IMR-90 (cell line): ENCODE results near the gene TBX10. TPM values are rescaled to one million over a fixed set of nuclear protein-coding genes. Genes with fewer than 3 reads are reported as not detected.

Source experiments
- ATAC-seq: fragments of 200-7000 bp; cut with Tn5 transposase; 2 replicates; pipeline ENCODE4 v1.9.1; 2020; ENCODE audit warnings: low read depth, mild to moderate bottlenecking, moderate library complexity
- BruUV-seq: library from RNA; stranded (reverse); fragments of 400-500 nt; replicated peaks from 2 replicates; lab custom pipeline; 2021; lab: Mats Ljungman, UMichigan
- CTCF ChIA-PET: fragments of 300-600 bp; formaldehyde crosslinking; extraction: SDS; loops from one replicate; lab custom pipeline; 2021; ENCODE audit warnings: antibody characterized with exemption; lab: Yijun Ruan, JAX
- POLR2A ChIA-PET: fragments of 300-600 bp; sonication (Branson Sonifier 250); formaldehyde crosslinking; loops from one replicate; lab custom pipeline; 2022; ENCODE audit warnings: antibody characterized with exemption; ENCODE audit not compliant: unreplicated experiment; lab: Charles Lee
- DNase-seq: peaks from one replicate; pipeline ENCODE4 v3.0.0; 2013
- H2AFZ ChIP-seq: replicated peaks from 2 replicates; pipeline ENCODE3; 2013; ENCODE audit warnings: low read length, mild to moderate bottlenecking; ENCODE audit not compliant: poor library complexity
- H2AK5ac ChIP-seq: 2 replicates; pipeline ENCODE4 v1.6.1; 2013; ENCODE audit warnings: low read depth, low read length, inconsistent platforms
- H2AK9ac ChIP-seq: replicated peaks from 2 replicates; pipeline ENCODE3; 2013; ENCODE audit warnings: mild to moderate bottlenecking, low read depth, low read length, moderate library complexity; ENCODE audit not compliant: poor library complexity
- H2BK120ac ChIP-seq: 2 replicates; pipeline ENCODE4 v1.6.1; 2013; ENCODE audit warnings: low read depth, low read length, inconsistent platforms
- H2BK15ac ChIP-seq: 3 replicates; pipeline ENCODE4 v1.6.1; 2013; ENCODE audit warnings: low read depth, low read length, inconsistent platforms
- H2BK20ac ChIP-seq: 2 replicates; pipeline ENCODE4 v1.6.1; 2013; ENCODE audit warnings: low read depth, mild to moderate bottlenecking, inconsistent platforms, low read length, moderate library complexity
- H2BK5ac ChIP-seq: 2 replicates; pipeline ENCODE4 v1.6.1; 2013; ENCODE audit warnings: mild to moderate bottlenecking, low read depth, low read length, inconsistent platforms; ENCODE audit not compliant: poor library complexity, severe bottlenecking
- H3K14ac ChIP-seq: replicated peaks from 2 replicates; pipeline ENCODE4 v1.6.1; 2013; ENCODE audit warnings: low read depth, low read length, inconsistent platforms
- H3K18ac ChIP-seq: 2 replicates; pipeline ENCODE4 v1.6.1; 2013; ENCODE audit warnings: low read depth, low read length, control low read depth
- H3K23ac ChIP-seq: 2 replicates; pipeline ENCODE4 v1.6.1; 2013; ENCODE audit warnings: low read depth, low read length, inconsistent platforms
- H3K27ac ChIP-seq: 2 replicates; pipeline ENCODE4 v1.5.1; 2013; ENCODE audit warnings: mild to moderate bottlenecking, control low read depth, low read length; ENCODE audit not compliant: insufficient read depth
- H3K27me3 ChIP-seq: 2 replicates; pipeline ENCODE4 v1.6.1; 2013; ENCODE audit warnings: low read length; ENCODE audit not compliant: control insufficient read depth, insufficient read depth
- H3K36me3 ChIP-seq: 2 replicates; pipeline ENCODE4 v1.6.1; 2013; ENCODE audit warnings: low read length, mixed read lengths; ENCODE audit not compliant: control insufficient read depth, insufficient read depth
- H3K4ac ChIP-seq: 2 replicates; pipeline ENCODE4 v1.6.1; 2013; ENCODE audit warnings: low read depth, low read length, inconsistent platforms
- H3K4me1 ChIP-seq: 2 replicates; pipeline ENCODE4 v1.6.1; 2013; ENCODE audit warnings: low read length, mixed read lengths; ENCODE audit not compliant: control insufficient read depth, insufficient read depth
- H3K4me2 ChIP-seq: 2 replicates; pipeline ENCODE4 v1.6.1; 2013; ENCODE audit warnings: low read depth, mild to moderate bottlenecking, control low read depth, low read length, moderate library complexity
- H3K4me3 ChIP-seq: 2 replicates; pipeline ENCODE4 v1.5.1; 2013; ENCODE audit warnings: low read depth, mild to moderate bottlenecking, control low read depth, low read length, moderate library complexity; ENCODE audit not compliant: insufficient read depth
- H3K56ac ChIP-seq: 2 replicates; pipeline ENCODE4 v1.6.1; 2013; ENCODE audit warnings: low read length, inconsistent platforms; ENCODE audit not compliant: insufficient read depth; ENCODE audit errors: extremely low read depth
- H3K79me1 ChIP-seq, 2 experiments: 2 replicates each; pipeline ENCODE4 v1.6.1; 2013; ENCODE audit warnings: low read length in 2 of 2, inconsistent platforms in 1 of 2, low read depth in 1 of 2
- H3K9ac ChIP-seq: 2 replicates; pipeline ENCODE4 v1.6.1; 2013; ENCODE audit warnings: low read depth, low read length, control low read depth
- H3K9me1 ChIP-seq: 2 replicates; pipeline ENCODE4 v1.6.1; 2013; ENCODE audit warnings: low read length, inconsistent platforms; ENCODE audit not compliant: insufficient read depth
- H3K9me3 ChIP-seq: 2 replicates; pipeline ENCODE4 v1.6.1; 2013; ENCODE audit warnings: low read length; ENCODE audit not compliant: control insufficient read depth, insufficient read depth
- H4K20me1 ChIP-seq: 2 replicates; pipeline ENCODE4 v1.6.1; 2013; ENCODE audit warnings: low read length, inconsistent platforms; ENCODE audit not compliant: insufficient read depth
- H4K5ac ChIP-seq: 2 replicates; pipeline ENCODE4 v1.6.1; 2013; ENCODE audit warnings: mild to moderate bottlenecking, low read depth, low read length, control low read depth
- H4K8ac ChIP-seq, 2 experiments: 2 replicates each; pipeline ENCODE4 v1.6.1; 2013; ENCODE audit warnings: low read depth in 2 of 2, low read length in 2 of 2, control low read depth in 1 of 2, inconsistent platforms in 1 of 2
- H4K91ac ChIP-seq: 2 replicates; pipeline ENCODE4 v1.6.1; 2013; ENCODE audit warnings: low read depth, low read length, inconsistent platforms; ENCODE audit not compliant: insufficient read depth
- BHLHE40 ChIP-seq: fragments of 150-350 bp; IDR thresholded peaks from 2 replicates; pipeline ENCODE4 v1.6.1; 2016; ENCODE audit warnings: mild to moderate bottlenecking, low read depth, low read length
- CEBPB ChIP-seq: IDR thresholded peaks from 2 replicates; pipeline ENCODE4 v1.6.1; 2012; ENCODE audit warnings: low read depth, low read length, improper control_type of control experiment
- CHD1 ChIP-seq: IDR thresholded peaks from 2 replicates; pipeline ENCODE4 v1.6.1; 2012; ENCODE audit warnings: low read depth, low read length, improper control_type of control experiment
- CTCF ChIP-seq: conservative IDR thresholded peaks from 2 replicates; pipeline ENCODE4 v1.5.1; 2012; ENCODE audit warnings: mild to moderate bottlenecking, low read depth, low read length, improper control_type of control experiment
- ELK1 ChIP-seq: fragments of 150-350 bp; IDR thresholded peaks from 2 replicates; pipeline ENCODE4 v1.6.1; 2016; ENCODE audit warnings: low read depth, mild to moderate bottlenecking, low read length, moderate library complexity, borderline replicate concordance
- FOS ChIP-seq: fragments of 150-350 bp; IDR thresholded peaks from 2 replicates; pipeline ENCODE4 v1.6.1; 2016; ENCODE audit warnings: low read depth, low read length
- MAZ ChIP-seq: IDR thresholded peaks from 2 replicates; pipeline ENCODE4 v1.6.1; 2012; ENCODE audit warnings: low read depth, mild to moderate bottlenecking, low read length, improper control_type of control experiment, moderate library complexity, borderline replicate concordance
- MXI1 ChIP-seq: IDR thresholded peaks from 2 replicates; pipeline ENCODE4 v1.6.1; 2012; ENCODE audit warnings: low read depth, mild to moderate bottlenecking, low read length, moderate library complexity, borderline replicate concordance
- NFE2L2 ChIP-seq: fragments of 150-350 bp; IDR thresholded peaks from 2 replicates; pipeline ENCODE4 v1.6.1; 2016; ENCODE audit warnings: low read depth, mild to moderate bottlenecking, low read length
- POLR2A ChIP-seq: IDR thresholded peaks from 2 replicates; pipeline ENCODE4 v1.6.1; 2012; ENCODE audit warnings: mild to moderate bottlenecking, low read depth, low read length
- RCOR1 ChIP-seq: IDR thresholded peaks from 2 replicates; pipeline ENCODE4 v1.6.1; 2012; ENCODE audit warnings: mild to moderate bottlenecking, low read length, improper control_type of control experiment; ENCODE audit not compliant: insufficient replicate concordance
- RFX5 ChIP-seq: IDR thresholded peaks from 2 replicates; pipeline ENCODE4 v1.8.0; 2012; ENCODE audit warnings: low read depth, mild to moderate bottlenecking, low read length, moderate library complexity
- SMC3 ChIP-seq: fragments of 150-350 bp; IDR thresholded peaks from 2 replicates; pipeline ENCODE4 v1.6.1; 2016; ENCODE audit warnings: low read depth, mild to moderate bottlenecking, antibody characterized with exemption, low read length, moderate library complexity
- USF2 ChIP-seq: fragments of 150-350 bp; IDR thresholded peaks from 2 replicates; pipeline ENCODE4 v1.6.1; 2017; ENCODE audit warnings: mild to moderate bottlenecking, antibody characterized with exemption, low read length, low read depth
- WGBS, 2 experiments: methylation state at CpG; one replicate each; pipeline versions ENCODE4 v1.1.5 to v1.1.7; 2013; ENCODE audit warnings: missing lambda C conversion rate in 2 of 2; ENCODE audit not compliant: insufficient read length in 1 of 2; ENCODE audit errors: extremely low coverage in 2 of 2; 5-methylcytosine and 5-hydroxymethylcytosine counted together
- dilution Hi-C: fragments of 300-500 bp; cut with HindIII; formaldehyde crosslinking; loops from one replicate; pipeline ENCODE4 v1.14.3; 2018; ENCODE audit warnings: low sequenced_read_pairs; ENCODE audit not compliant: unreplicated experiment
- in situ Hi-C: fragments of 300-500 bp; cut with MboI; formaldehyde crosslinking; loops from 3 replicates; pipeline ENCODE4 v1.14.3; 2019; ENCODE audit warnings: low sequenced_read_pairs, inconsistent platforms, mixed read lengths
- intact Hi-C: fragments of 100-400 bp; cut with micrococcal nuclease; formaldehyde crosslinking; loops from 2 replicates; pipeline ENCODE4 v1.10.0; 2022
- polyA plus RNA-seq, 3 experiments: library from polyadenylated mRNA; depleted of rRNA; stranded (reverse); fragments of >200 nt; gene quantifications; 2 replicates each; pipeline ENCODE4 v1.2.3, GENCODE V29; 2012; ENCODE audit warnings: low replicate concordance in 1 of 3
- total RNA-seq: library from RNA; depleted of rRNA; stranded (reverse); fragments of >200 nt; gene quantifications from 2 replicates; pipeline ENCODE4 v1.2.3, GENCODE V29; 2012

TBX10 gene
- total and polyA plus RNA-seq, 2 of the 4 experiments (the other 2 are of a cell fraction): not detected

- Histone ChIP-seq H3K4me2 (no peak overlapping the region), H3K14ac (no peak overlapping the region), H4K91ac (no peak overlapping the region), H3K9ac (no peak overlapping the region), H2AFZ (no peak overlapping the region), H3K9me3 (no peaks in the 10 kb centered on the region), H4K5ac (no peak overlapping the region), H3K27ac (no peak overlapping the region), H3K9me1 (no peaks in the 10 kb centered on the region), H3K27me3 (peaks cover 14% of the 10 kb centered on the region), H2AK5ac (no peak overlapping the region), H3K56ac (no peak overlapping the region), H3K4me1 (no peaks in the 10 kb centered on the region), H3K18ac (no peak overlapping the region), H2AK9ac (no peak overlapping the region), H3K4me3 (no peak overlapping the region), H3K36me3 (no peaks in the 10 kb centered on the region), H2BK5ac (no peak overlapping the region), H2BK20ac (no peak overlapping the region), H2BK15ac (no peak overlapping the region), H3K23ac (no peak overlapping the region), H2BK120ac (no peak overlapping the region), H4K8ac (no peak overlapping the region), H4K20me1 (no peaks in the 10 kb centered on the region), H3K4ac (no peak overlapping the region), H3K79me1 (no peaks in the 10 kb centered on the region)
- ChIA-PET POLR2A (no interaction called here), CTCF (no interaction called here)
- BruUV-seq: no TSS peak
- TF ChIP-seq RCOR1 (no peak), NFE2L2 (no peak), POLR2A (no peak), BHLHE40 (no peak), RFX5 (no peak), SMC3 (no peak), CHD1 (no peak), USF2 (no peak), CEBPB (no peak), MAZ (no peak), ELK1 (no peak), MXI1 (no peak), CTCF (no peak), FOS (no peak)
- DNase-seq: no peak
- dilution Hi-C loops (no loop called here), in situ Hi-C loops (no loop called here), intact Hi-C loops (no loop called here)
- no peak for ATAC-seq
- WGBS, 2 experiments: 53% methylated on average over 9 of the region's 19 CpGs; no CpG with 5 or more reads in 1 of the 2 experiments
Observed at GRCh38 chr11:67662835-67663531, 23.4 kb upstream of the TBX10 start.
